ENCODE data around the gene TRIM28.
"Not testable (repeated sequence)": the region's sequence is repeated elsewhere in the genome, so short reads cannot be mapped to it uniquely, and the experiment has no call there.

Gene TRIM28

GRCh38 chr19:58571575-58571947 lies 27.7 kb downstream of the TRIM28 start:
- no peak for DNase-seq (ENCODE audit: extremely low spot score)
- CTCF ChIA-PET = interaction anchor here (1.2 to 1.3 kb wide), 2 partner anchors 9 to 51 kb away, joined by 3 to 5 read pairs; partner anchors contain the start of gene ZBTB45

GRCh38 chr19:58572026-58572817 lies 28.4 kb downstream of the TRIM28 start:
- ChIA-PET POLR2A (interaction anchor here (1.4 kb wide), 1 partner anchor 13 kb away, joined by 4 read pairs; the partner anchor contains the start of gene UBE2M), CTCF (interaction anchor here (1.2 to 1.3 kb wide), 2 partner anchors 8 to 52 kb away, joined by 3 to 5 read pairs; partner anchors contain the start of gene ZBTB45)
- DNase-seq (ENCODE audit: extremely low spot score) = no peak
- no peak for TF ChIP-seq CTCF (IDR thresholded peaks at IDR 0.05; ENCODE audit: control extremely low read depth, extremely low read depth, low read depth, missing control alignments)

More at GRCh38 chr19:58571575-58571947, 27.7 kb downstream of the TRIM28 start:
- POLR2A ChIA-PET = interaction anchor here (1.0 to 1.4 kb wide), 2 partner anchors 12 to 27 kb away, joined by 3 to 4 read pairs; partner anchors contain the start of genes TRIM28 and UBE2M
- TF ChIP-seq CTCF (IDR thresholded peaks at IDR 0.05; ENCODE audit: control extremely low read depth, extremely low read depth, low read depth, missing control alignments) = no peak

DNA sequence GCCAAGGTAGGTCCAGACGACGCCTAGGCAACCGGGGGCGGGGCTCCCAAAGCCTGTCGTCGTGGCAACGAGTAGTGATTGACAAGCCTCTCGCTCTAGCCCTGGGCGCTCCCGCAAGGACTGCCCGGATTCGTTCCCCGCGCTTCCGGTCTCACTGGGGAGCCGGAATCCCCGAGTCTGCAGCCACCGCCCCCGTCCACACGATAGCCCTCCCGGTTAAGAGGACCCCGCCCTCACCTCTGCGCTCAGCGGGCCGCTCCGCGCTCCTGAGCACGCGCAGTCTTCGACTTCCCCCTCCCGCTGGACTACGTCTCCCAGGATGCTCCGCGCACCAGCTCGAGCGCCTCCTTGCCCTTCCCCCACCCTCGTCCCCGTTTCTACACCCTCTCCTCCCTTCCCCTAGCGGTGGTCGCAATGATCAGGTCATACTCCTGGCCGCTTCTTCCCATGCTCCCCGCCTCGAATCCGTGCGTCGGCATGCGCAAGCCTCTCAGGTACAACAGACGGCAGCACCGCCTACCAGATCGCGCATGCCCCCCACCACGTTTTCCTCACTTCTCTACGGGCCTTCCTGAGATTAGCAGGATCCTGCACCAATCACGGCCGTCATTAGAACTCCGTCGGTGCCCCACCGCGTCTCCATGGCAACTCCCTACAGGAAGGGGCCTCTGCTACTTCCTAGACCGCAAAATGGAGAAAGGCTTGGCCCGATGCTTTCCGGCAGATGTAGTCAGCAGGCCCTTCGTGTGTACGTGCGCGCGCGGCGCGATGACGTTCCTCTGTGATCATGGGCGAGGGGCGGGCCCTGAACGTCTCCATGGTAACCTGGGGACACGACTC lies 29.2 kb downstream of the TRIM28 start, which contains the start of gene MZF1:
Gene MZF1 (minus strand): TSS at position 518 of the 840 bp plus-strand sequence. CDS start 1,946 bp downstream, outside the sequence.
- POLR2A ChIA-PET = interaction anchor here (1.4 kb wide), 1 partner anchor 14 kb away, joined by 4 read pairs; the partner anchor contains the start of gene UBE2M
- peak; percentile 95 for DNase-seq (ENCODE audit: extremely low spot score)
- no peak for TF ChIP-seq CTCF (IDR thresholded peaks at IDR 0.05; ENCODE audit: control extremely low read depth, extremely low read depth, low read depth, missing control alignments)
- CTCF ChIA-PET = no interaction called here

DNA sequence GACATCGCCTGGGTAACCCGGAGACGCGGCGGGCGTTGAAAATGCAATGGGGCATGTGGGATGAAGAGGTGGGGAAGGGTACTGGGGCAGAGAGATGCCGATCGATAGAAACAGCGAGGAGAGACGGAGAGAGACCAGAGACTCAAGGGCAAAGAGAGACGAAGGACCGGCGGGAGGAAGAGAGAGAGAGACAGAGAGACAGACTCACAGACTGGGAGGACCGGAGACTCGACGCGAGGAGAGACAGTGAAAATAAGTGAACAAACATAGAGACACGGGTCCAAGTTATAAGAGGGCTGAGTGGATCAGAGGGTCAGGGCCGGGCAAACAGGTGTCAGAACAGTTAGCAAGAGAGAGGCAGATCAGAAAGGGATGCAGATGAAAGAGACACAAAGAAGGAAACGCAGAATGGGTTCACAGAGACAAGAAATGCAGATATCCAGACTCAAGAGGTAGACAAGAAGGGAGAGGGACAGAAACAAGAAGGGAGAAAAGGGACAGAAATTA lies 29.8 kb downstream of the TRIM28 start:
- DNase-seq (ENCODE audit: extremely low spot score) = no peak
- POLR2A ChIA-PET = interaction anchor here (0.6 kb wide), 2 partner anchors 75 to 101 kb away, joined by 3 to 7 read pairs; no protein-coding TSS in a partner anchor
- no peak for TF ChIP-seq CTCF (IDR thresholded peaks at IDR 0.05; ENCODE audit: control extremely low read depth, extremely low read depth, low read depth, missing control alignments)
- CTCF ChIA-PET = no interaction called here

DNA sequence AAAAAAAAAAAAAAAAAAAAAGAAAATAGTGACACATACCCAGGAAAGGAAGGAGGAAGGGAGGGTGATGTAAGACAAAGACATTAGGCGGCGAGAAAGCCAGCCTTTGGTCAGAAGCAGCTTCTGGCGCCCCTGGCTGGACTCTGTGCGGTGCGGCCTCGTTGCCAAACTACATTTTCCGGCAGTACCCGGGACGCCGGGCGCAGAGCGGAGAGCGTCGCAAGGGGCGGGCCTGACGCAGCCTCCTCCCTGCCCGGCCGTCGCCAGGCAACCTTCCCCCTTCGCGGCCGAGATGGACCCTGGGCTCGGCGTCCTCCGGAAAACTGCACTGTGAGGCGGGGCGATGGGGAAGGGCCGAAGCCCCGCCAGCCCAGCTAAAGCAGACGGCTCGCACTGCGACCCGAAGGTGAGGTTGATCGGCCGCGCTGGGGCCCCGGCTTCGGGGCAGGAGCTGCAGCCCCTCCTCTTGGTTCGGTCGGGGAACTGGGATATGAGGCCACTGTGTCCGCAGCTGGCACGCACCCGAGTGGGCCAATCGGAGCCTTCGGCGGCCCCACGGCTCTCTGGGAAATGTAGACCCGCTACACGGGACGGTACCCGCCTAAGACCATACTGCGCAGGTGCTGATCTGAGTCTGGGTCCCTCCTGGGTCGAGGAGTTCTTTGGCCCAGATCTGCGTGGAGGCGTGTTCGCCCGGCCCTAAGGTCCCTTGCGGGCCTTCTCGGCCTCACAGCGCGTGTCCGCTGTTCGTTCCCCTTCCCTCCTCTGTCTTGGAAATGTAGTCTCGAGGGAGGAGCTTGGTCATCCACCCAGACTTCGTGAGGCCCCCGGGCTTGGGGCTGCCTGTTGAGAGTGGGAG lies 31.5 kb downstream of the TRIM28 start:
- peak; percentile 87 for DNase-seq (ENCODE audit: extremely low spot score)
- TF ChIP-seq CTCF (IDR thresholded peaks at IDR 0.05; ENCODE audit: control extremely low read depth, extremely low read depth, low read depth, missing control alignments) = peak; percentile 36
- POLR2A ChIA-PET = interaction anchor here (0.6 to 1.6 kb wide), 5 partner anchors 13 to 56 kb away, joined by 3 to 6 read pairs (median 3); partner anchors contain the start of genes CHMP2A and ZBTB45
- CTCF ChIA-PET = interaction anchor here (1.9 to 5.5 kb wide), 2 partner anchors 56 to 62 kb away, joined by 9 to 40 read pairs; partner anchors contain the start of gene ZBTB45

- POLR2A ChIA-PET; DNase-seq (ENCODE audit: extremely low spot score): not testable (repeated sequence)
- CTCF ChIA-PET = interaction anchor here (5.5 kb wide), 1 partner anchor 58 kb away, joined by 40 read pairs; the partner anchor contains the start of gene ZBTB45
Observed at GRCh38 chr19:58577581-58577980, 33.7 kb downstream of the TRIM28 start.

Data from GM10248 (cell line).